Measurements from ENCODE around the gene PLA2G15. TPM values are rescaled to one million over a fixed set of nuclear protein-coding genes. Genes with fewer than 3 reads are reported as not detected.

The PLA2G15 gene
- total and polyA plus RNA-seq, 11 donors, result 25.8 to 68.0 (median 45.4) TPM

GRCh38 chr16:68233835-68234187 lies 11.4 kb upstream of the PLA2G15 start:
- H3K4me1 ChIP-seq, result peaks cover 0 to 42% (median 20%) of the 10 kb centered on the region in 12 donors
- no peak overlapping the region for H3K27ac ChIP-seq
- H3K27me3 ChIP-seq, result peaks cover 0 to 7% (median 0%) of the 10 kb centered on the region in 9 donors
- intact Hi-C loops (cut with DNase I), result loop anchor here in 5 of 10 donors (5.0 to 10.0 kb wide), 4 partner anchors 242 to 1489 kb away; partner anchors contain the start of genes RANBP10 (in 1 of the 5), SLC12A4 (in 1 of the 5) and TSNAXIP1 (in 1 of the 5)
- peaks cover 0 to 12% (median 0%) of the 10 kb centered on the region in 9 donors for H3K36me3 ChIP-seq
- ATAC-seq (no peak), DNase-seq (peak in 1 of 5 donors; percentile 55)
- 81 to 89% (median 83%) methylated on average over 8 of the region's 8 CpGs for WGBS, 4 donors
- TF ChIP-seq POLR2A (IDR thresholded peaks at IDR 0.05) (no peak), CTCF (IDR thresholded peaks at IDR 0.05) (no peak)
- H3K9me3 ChIP-seq, result no peaks in the 10 kb centered on the region
- H3K4me3 ChIP-seq, result no peak overlapping the region

DNA sequence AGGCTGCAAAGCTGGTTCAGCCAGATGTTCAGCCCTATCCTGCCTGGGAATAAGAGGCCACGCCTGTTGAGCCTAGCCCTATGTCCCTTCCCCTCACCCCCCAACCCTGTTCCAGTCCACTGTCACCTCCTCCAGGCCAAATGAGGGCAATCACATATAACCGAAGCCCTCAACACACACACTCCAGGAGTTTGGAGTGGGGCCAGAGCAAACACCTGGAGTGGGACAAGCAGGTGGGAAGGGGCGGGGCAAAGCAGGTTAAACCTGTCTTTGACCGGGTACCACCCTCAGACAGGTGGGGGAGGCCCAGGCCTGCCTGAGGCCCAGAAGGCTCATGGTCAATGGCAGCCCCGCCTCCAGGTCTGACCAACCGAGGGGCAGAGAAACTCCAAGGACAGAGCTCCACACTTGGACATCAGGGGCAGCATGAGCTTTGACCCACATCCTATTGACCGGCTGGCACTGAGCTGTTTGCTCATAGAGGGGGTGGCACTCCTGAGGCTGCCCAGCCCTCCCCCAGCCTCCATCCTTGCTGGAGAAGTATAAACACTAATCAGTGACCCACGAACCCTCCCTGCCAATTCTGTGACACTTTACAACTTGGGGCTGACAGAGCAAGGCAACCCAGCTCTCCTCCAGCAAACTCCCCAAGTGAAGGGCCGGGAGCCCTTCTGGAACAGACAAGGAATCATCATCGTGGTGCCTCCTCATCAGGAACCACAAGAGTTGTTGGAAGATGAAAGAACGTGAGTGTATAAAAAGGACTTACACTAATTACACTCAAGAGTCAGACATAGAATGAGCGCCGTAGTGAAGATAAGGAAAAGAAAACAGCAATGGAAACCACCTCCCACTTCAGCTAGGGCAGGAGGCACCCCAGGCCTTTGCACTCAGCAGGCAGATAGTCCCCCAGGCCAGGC lies 10.7 kb upstream of the PLA2G15 start:
- Histone ChIP-seq H3K36me3 (peaks cover 0 to 12% (median 0%) of the 10 kb centered on the region in 9 donors), H3K27ac (no peak overlapping the region), H3K4me1 (peaks cover 0 to 36% (median 19%) of the 10 kb centered on the region in 12 donors), H3K4me3 (no peak overlapping the region), H3K27me3 (peaks cover 0 to 7% (median 0%) of the 10 kb centered on the region in 9 donors), H3K9me3 (no peaks in the 10 kb centered on the region)
- ATAC-seq (no peak), DNase-seq (peak in 2 of 5 donors; percentile 23 to 60)
- intact Hi-C loops (cut with DNase I), result loop anchor here in 5 of 10 donors (5.0 to 10.0 kb wide), 4 partner anchors 242 to 1490 kb away; partner anchors contain the start of genes RANBP10 (in 1 of the 5), SLC12A4 (in 1 of the 5) and TSNAXIP1 (in 1 of the 5)
- TF ChIP-seq POLR2A (IDR thresholded peaks at IDR 0.05) (no peak), CTCF (IDR thresholded peaks at IDR 0.05) (no peak)
- 62 to 73% (median 70%) methylated on average over 11 to 13 of the region's 13 CpGs for WGBS, 4 donors

GRCh38 chr16:68235108-68235886 lies 9.9 kb upstream of the PLA2G15 start:
- peak overlapping the region in 1 of 12 donors; percentile 38 for H3K27ac ChIP-seq
- H3K4me3 ChIP-seq, result peak overlapping the region in 10 of 12 donors; percentile 15 to 65 (median 35)
- H3K9me3 ChIP-seq, result no peaks in the 10 kb centered on the region
- 61 to 66% (median 66%) methylated on average over 55 to 73 of the region's 73 CpGs for WGBS, 4 donors
- peaks cover 0 to 10% (median 0%) of the 10 kb centered on the region in 9 donors for H3K36me3 ChIP-seq
- peaks cover 0 to 41% (median 19%) of the 10 kb centered on the region in 12 donors for H3K4me1 ChIP-seq
- intact Hi-C loops (cut with DNase I), result loop anchor here in 3 of 10 donors (10.0 kb wide), 3 partner anchors 270 to 1490 kb away; partner anchors contain the start of genes RANBP10 (in 1 of the 3), SLC12A4 (in 1 of the 3) and TSNAXIP1 (in 1 of the 3)
- TF ChIP-seq POLR2A (IDR thresholded peaks at IDR 0.05) (no peak), CTCF (IDR thresholded peaks at IDR 0.05) (no peak)
- peak in 2 of 5 donors; percentile 16 to 66 for DNase-seq
- peaks cover 0 to 7% (median 0%) of the 10 kb centered on the region in 9 donors for H3K27me3 ChIP-seq
- ATAC-seq, result no peak
